H1 (cell line): ENCODE measurements around the gene POPDC2. TPM values are rescaled to one million over a fixed set of nuclear protein-coding genes. Genes with fewer than 3 reads are reported as not detected.

Experiments
- CTCF ChIA-PET: fragments of 300-600 bp; sonication (Branson Sonifier 250); formaldehyde crosslinking; loops from one replicate; lab custom pipeline; 2021; ENCODE audit not compliant: partially characterized antibody; lab: Charles Lee
- POLR2A ChIA-PET: fragments of 300-600 bp; sonication (Branson Sonifier 250); formaldehyde crosslinking; loops from one replicate; lab custom pipeline; 2021; ENCODE audit warnings: inconsistent platforms; ENCODE audit not compliant: partially characterized antibody; lab: Charles Lee
- DNase-seq, 2 experiments: peaks; one replicate each; pipeline versions ENCODE4 v3.0.0 to v3.0.0-alpha.2; 2010 to 2022; ENCODE audit warnings: low spot score in 2 of 2, low read depth in 1 of 2, mixed read lengths in 1 of 2
- FAIRE-seq: peaks from 2 replicates; lab custom pipeline; 2011; peaks lifted over from hg19 to GRCh38; lab: Jason Lieb, UNC
- H2AFZ ChIP-seq: 2 replicates; pipeline ENCODE4 v1.8.1; 2012; ENCODE audit warnings: low read length, inconsistent platforms
- H2AK5ac ChIP-seq: 2 replicates; pipeline ENCODE4 v1.6.1; 2013; ENCODE audit warnings: low read depth, low read length
- H2BK120ac ChIP-seq: replicated peaks from 2 replicates; pipeline ENCODE3; 2013; ENCODE audit warnings: low read depth, low read length, inconsistent platforms
- H2BK12ac ChIP-seq: 2 replicates; pipeline ENCODE4 v1.6.1; 2013; ENCODE audit warnings: low read depth, low read length
- H2BK15ac ChIP-seq: 2 replicates; pipeline ENCODE4 v1.6.1; 2013; ENCODE audit warnings: low read length
- H2BK20ac ChIP-seq: 2 replicates; pipeline ENCODE4 v1.6.1; 2013; ENCODE audit warnings: low read length
- H2BK5ac ChIP-seq: 2 replicates; pipeline ENCODE4 v1.6.1; 2013; ENCODE audit warnings: low read depth, low read length
- H3K14ac ChIP-seq: 2 replicates; pipeline ENCODE4 v1.6.1; 2013; ENCODE audit warnings: inconsistent platforms; ENCODE audit not compliant: insufficient read length
- H3K18ac ChIP-seq: 2 replicates; pipeline ENCODE4 v1.6.1; 2013; ENCODE audit warnings: low read length; ENCODE audit errors: extremely low read depth
- H3K23ac ChIP-seq: 2 replicates; pipeline ENCODE4 v1.6.1; 2013; ENCODE audit warnings: inconsistent platforms; ENCODE audit not compliant: insufficient read length
- H3K23me2 ChIP-seq: 2 replicates; pipeline ENCODE4 v1.6.1; 2013; ENCODE audit warnings: low read depth, low read length
- H3K27ac ChIP-seq: 2 replicates; pipeline ENCODE4 v1.6.1; 2011; ENCODE audit warnings: low read depth, low read length, inconsistent platforms
- H3K27me3 ChIP-seq, 4 experiments: replicated peaks in 1 of 4; 1 replicate in 1 of 4; 2 replicates in 3 of 4; pipeline versions ENCODE4 v1.6.1 to v1.8.1; 2011 to 2013; ENCODE audit warnings: low read length in 3 of 4, mild to moderate bottlenecking in 3 of 4, inconsistent platforms in 2 of 4, mixed read lengths in 2 of 4, moderate library complexity in 1 of 4; ENCODE audit not compliant: control insufficient read depth in 3 of 4, insufficient read depth in 3 of 4; ENCODE audit errors: extremely low read depth in 1 of 4
- H3K36me3 ChIP-seq, 4 experiments: 2 replicates each; pipeline versions ENCODE4 v1.6.1 to v1.8.1; 2011 to 2013; ENCODE audit warnings: mild to moderate bottlenecking in 4 of 4, low read length in 3 of 4, moderate library complexity in 2 of 4, control low read depth in 1 of 4, inconsistent platforms in 1 of 4; ENCODE audit not compliant: insufficient read depth in 4 of 4, control insufficient read depth in 2 of 4
- H3K4ac ChIP-seq: replicated peaks from 2 replicates; pipeline ENCODE3; 2013; ENCODE audit warnings: low read length, low read depth, mixed read lengths, inconsistent platforms; ENCODE audit not compliant: insufficient read length
- H3K4me1 ChIP-seq, 4 experiments: replicated peaks in 1 of 4; 1 replicate in 1 of 4; 2 replicates in 3 of 4; pipeline versions ENCODE4 v1.6.1 to v1.8.1; 2011 to 2013; ENCODE audit warnings: low read length in 3 of 4, inconsistent platforms in 2 of 4, mixed read lengths in 1 of 4; ENCODE audit not compliant: insufficient read depth in 4 of 4, control insufficient read depth in 3 of 4
- H3K4me2 ChIP-seq, 2 experiments: 2 replicates each; pipeline versions ENCODE4 v1.6.1 to v1.8.1; 2011 to 2013; ENCODE audit warnings: low read depth in 2 of 2, low read length in 2 of 2, control low read depth in 1 of 2, inconsistent platforms in 1 of 2, mild to moderate bottlenecking in 1 of 2; ENCODE audit not compliant: insufficient read depth in 1 of 2
- H3K4me3 ChIP-seq, 4 experiments: fragments of 200-600, 300-600 bp in 1 of 4; sonication (generic), shearing (Covaris generic), sonication (Bioruptor Twin) in 1 of 4; 2 replicates each; pipeline versions ENCODE4 v1.5.1 to v1.8.1; 2011 to 2016; ENCODE audit warnings: low read length in 4 of 4, low read depth in 3 of 4, control low read depth in 2 of 4, inconsistent platforms in 2 of 4, mild to moderate bottlenecking in 2 of 4, mixed read lengths in 1 of 4, moderate library complexity in 1 of 4; ENCODE audit not compliant: insufficient read depth in 2 of 4; ENCODE audit errors: extremely low read depth in 1 of 4
- H3K56ac ChIP-seq: replicated peaks from 2 replicates; pipeline ENCODE3; 2013; ENCODE audit warnings: low read depth, mild to moderate bottlenecking, mixed read lengths, low read length, inconsistent platforms; ENCODE audit not compliant: insufficient read length
- H3K79me1 ChIP-seq: 2 replicates; pipeline ENCODE4 v1.6.1; 2013; ENCODE audit warnings: low read depth, low read length, control low read depth
- H3K79me2 ChIP-seq, 2 experiments: 2 replicates each; pipeline versions ENCODE4 v1.6.1 to v1.8.1; 2012 to 2013; ENCODE audit warnings: low read length in 2 of 2, mild to moderate bottlenecking in 2 of 2, inconsistent platforms in 1 of 2; ENCODE audit not compliant: insufficient read depth in 2 of 2, control insufficient read depth in 1 of 2
- H3K9ac ChIP-seq, 4 experiments: replicated peaks in 1 of 4; 1 replicate in 1 of 4; 2 replicates in 3 of 4; pipeline versions ENCODE4 v1.6.1 to v1.8.1; 2011 to 2013; ENCODE audit warnings: low read depth in 3 of 4, low read length in 3 of 4, control low read depth in 2 of 4, mild to moderate bottlenecking in 2 of 4, moderate library complexity in 2 of 4, inconsistent platforms in 1 of 4; ENCODE audit errors: extremely low read depth in 1 of 4
- H3K9me3 ChIP-seq, 2 experiments: 2 replicates each; pipeline versions ENCODE4 v1.6.1 to v1.8.1; 2012 to 2013; ENCODE audit warnings: mild to moderate bottlenecking in 2 of 2, moderate library complexity in 2 of 2, control low read depth in 1 of 2, inconsistent platforms in 1 of 2, low read depth in 1 of 2, low read length in 1 of 2, mixed read lengths in 1 of 2; ENCODE audit not compliant: insufficient read depth in 2 of 2
- H4K20me1 ChIP-seq, 2 experiments: replicated peaks in 1 of 2; 2 replicates each; pipeline versions ENCODE3 to v1.8.1; 2011 to 2013; ENCODE audit warnings: inconsistent platforms in 2 of 2, low read length in 2 of 2, mild to moderate bottlenecking in 1 of 2; ENCODE audit not compliant: insufficient read depth in 2 of 2, control insufficient read depth in 1 of 2
- H4K5ac ChIP-seq: 2 replicates; pipeline ENCODE4 v1.6.1; 2013; ENCODE audit warnings: low read length, low read depth, mixed read lengths, inconsistent platforms; ENCODE audit not compliant: insufficient read length
- H4K8ac ChIP-seq: 2 replicates; pipeline ENCODE4 v1.8.0; 2013; ENCODE audit warnings: mild to moderate bottlenecking, moderate library complexity, low read length, inconsistent platforms; ENCODE audit not compliant: insufficient read depth; ENCODE audit errors: extremely low read depth
- H4K91ac ChIP-seq: replicated peaks from 2 replicates; pipeline ENCODE3; 2013; ENCODE audit warnings: low read length, mixed read lengths, inconsistent platforms; ENCODE audit not compliant: insufficient read length
- BACH1 ChIP-seq: IDR thresholded peaks from 2 replicates; pipeline ENCODE4 v1.6.1; 2012; ENCODE audit warnings: low read length, improper control_type of control experiment
- JUN ChIP-seq: IDR thresholded peaks from 2 replicates; pipeline ENCODE4 v1.6.1; 2011; ENCODE audit warnings: low read depth, mild to moderate bottlenecking, improper control_type of control experiment, low read length
- POU5F1 ChIP-seq: IDR thresholded peaks from 2 replicates; pipeline ENCODE4 v1.6.1; 2011; ENCODE audit warnings: low read depth, mild to moderate bottlenecking, low read length, moderate library complexity
- WGBS, 2 experiments: shearing (Covaris generic) in 1 of 2; methylation state at CpG; one replicate each; pipeline versions ENCODE4 v1.1.6 to v1.1.7; 2013 to 2015; ENCODE audit warnings: low lambda C conversion rate in 2 of 2, mixed read lengths in 2 of 2, inconsistent platforms in 1 of 2, low coverage in 1 of 2, missing lambda C conversion rate in 1 of 2; ENCODE audit not compliant: insufficient replicate concordance in 2 of 2, insufficient coverage in 1 of 2, insufficient read length in 1 of 2; ENCODE audit errors: extremely low coverage in 1 of 2, missing lambda C conversion rate in 1 of 2; 5-methylcytosine and 5-hydroxymethylcytosine counted together
- polyA plus RNA-seq, 7 experiments: library from polyadenylated mRNA; depleted of rRNA in 3 of 7; stranded (reverse) in 5 of 7; unstranded in 2 of 7; fragments of >200 nt in 5 of 7; fragments of 200-250 nt in 2 of 7; gene quantifications; 1 replicate in 5 of 7; 2 replicates in 1 of 7; 4 replicates in 1 of 7; pipeline versions ENCODE4 v1.2.1 to v1.2.3, GENCODE V29; 2011 to 2013; ENCODE audit warnings: missing spikeins in 2 of 7, mixed read lengths in 2 of 7
- total RNA-seq: library from RNA; stranded (reverse); fragmentation: NEBNext Ultra II Directional; extraction: Animal tissue kit (Norgen Biotek cat#: 25700); gene quantifications from 2 replicates; pipeline ENCODE4 v1.2.1, GENCODE V29; 2021

The POPDC2 gene
- total and polyA plus RNA-seq, 2 of the 8 experiments (the other 6 are each of a cell fraction or from before 2014, with no cell fraction given): 0.65 to 1.1 TPM

GRCh38 chr3:119619094-119619493 is 41.3 kb downstream of the POPDC2 start:
- H2BK5ac ChIP-seq: no peak overlapping the region
- no peak overlapping the region for H3K23ac ChIP-seq
- CTCF ChIA-PET: interaction anchor here (1.7 kb wide), 1 partner anchor 10 kb away, joined by 4 read pairs; no protein-coding TSS in a partner anchor
- no peak overlapping the region for H2BK12ac ChIP-seq
- H4K5ac ChIP-seq: no peak overlapping the region
- no peak overlapping the region for H4K91ac ChIP-seq
- no peak overlapping the region for H3K56ac ChIP-seq
- no peaks in the 10 kb centered on the region for H3K23me2 ChIP-seq
- H3K9me3 ChIP-seq: no peaks in the 10 kb centered on the region
- H3K79me2 ChIP-seq: no peaks in the 10 kb centered on the region
- H3K18ac ChIP-seq: no peak overlapping the region
- no peak for DNase-seq
- no peak overlapping the region for H2AK5ac ChIP-seq
- H2BK15ac ChIP-seq: no peak overlapping the region
- no peak overlapping the region for H3K4ac ChIP-seq
- H4K20me1 ChIP-seq: no peaks in the 10 kb centered on the region
- FAIRE-seq: no peak
- H3K4me3 ChIP-seq: no peak overlapping the region
- no peak overlapping the region for H2BK120ac ChIP-seq
- WGBS, 2 experiments: 81% methylated on average over 7 of the region's 7 CpGs; no CpG with 5 or more reads in 1 of the 2 experiments
- no peak overlapping the region for H3K27ac ChIP-seq
- no peak overlapping the region for H3K14ac ChIP-seq
- H4K8ac ChIP-seq: no peak overlapping the region
- H3K4me1 ChIP-seq: no peaks in the 10 kb centered on the region
- no peaks in the 10 kb centered on the region for H3K79me1 ChIP-seq
- TF ChIP-seq BACH1 (no peak), JUN (no peak), POU5F1 (no peak)
- TF ChIP-seq, all 59 proteins: peak for 0
- Histone ChIP-seq H3K4me2 (no peak overlapping the region), H2AFZ (no peak overlapping the region), H3K27me3 (no peaks in the 10 kb centered on the region; a peak in 1 of 7 replicates), H2BK20ac (no peak overlapping the region), H3K9ac (no peak overlapping the region), H3K36me3 (no peaks in the 10 kb centered on the region)
- POLR2A ChIA-PET: no interaction called here
